K562 (cell line): Measurements from ENCODE around the gene MSH4. TPM values are rescaled to one million over a fixed set of nuclear protein-coding genes. Genes with fewer than 3 reads are reported as not detected.

ENCODE experiments used
- BRF1 ChIP-seq: IDR thresholded peaks from 3 replicates; pipeline ENCODE4 v1.6.1; 2011; ENCODE audit warnings: borderline replicate concordance, mild to moderate bottlenecking; ENCODE audit not compliant: insufficient read length; ENCODE audit errors: extremely low read depth
- CHD4 ChIP-seq: fragments of 200-600 bp; sonication (generic); IDR thresholded peaks from 3 replicates; pipeline ENCODE4 v1.6.1; 2012; ENCODE audit warnings: low read depth, mild to moderate bottlenecking, mixed read lengths, low read length, inconsistent platforms; ENCODE audit not compliant: insufficient read depth, insufficient replicate concordance, poor library complexity, severe bottlenecking
- E2F5 ChIP-seq: sonication (generic); formaldehyde crosslinking; IDR thresholded peaks from 2 replicates; pipeline ENCODE4 v1.8.0; 2022; ENCODE audit warnings: mild to moderate bottlenecking, missing genetic modification reagents
- NFIX ChIP-seq: fragments of 250-450 bp; sonication (Bioruptor Pico); IDR thresholded peaks from 2 replicates; pipeline ENCODE4 v1.4.0; 2020; ENCODE audit warnings: low read depth, mild to moderate bottlenecking, moderate library complexity
- NR2C1 ChIP-seq, 2 experiments: fragments of 450-650 bp; IDR thresholded peaks; 2 replicates each; pipeline ENCODE4 v1.6.1; 2017; ENCODE audit warnings: mild to moderate bottlenecking in 2 of 2, antibody characterized with exemption in 1 of 2, inconsistent platforms in 1 of 2, missing compliant biosample characterization in 1 of 2, missing genetic modification characterization in 1 of 2
- RBM25 ChIP-seq: fragments of 200-400 bp; formaldehyde crosslinking; IDR thresholded peaks from 2 replicates; pipeline ENCODE4 v1.6.1; 2018; ENCODE audit warnings: low read length, low read depth, moderate library complexity; ENCODE audit not compliant: severe bottlenecking
- RREB1 ChIP-seq: fragments of 250-450 bp; sonication (Bioruptor Pico); IDR thresholded peaks from 2 replicates; pipeline ENCODE4 v1.4.0; 2020
- ZNF121 ChIP-seq: sonication (generic); formaldehyde crosslinking; conservative IDR thresholded peaks from 2 replicates; pipeline ENCODE4 v1.8.0; 2022; ENCODE audit warnings: missing genetic modification reagents
- ZNF609 ChIP-seq: sonication (generic); formaldehyde crosslinking; IDR thresholded peaks from 2 replicates; pipeline ENCODE4 v1.8.1; 2023; ENCODE audit warnings: missing genetic modification reagents, mild to moderate bottlenecking, borderline replicate concordance
- ZNF740 ChIP-seq, 3 experiments: fragments of 200-800 bp in 1 of 3; sonication (Bioruptor generic) in 1 of 3; sonication (generic) in 1 of 3; formaldehyde crosslinking in 1 of 3; IDR thresholded peaks; 2 replicates each; pipeline versions ENCODE4 v1.6.1 to v1.8.0; 2016 to 2022; ENCODE audit warnings: mild to moderate bottlenecking in 2 of 3, missing compliant biosample characterization in 2 of 3, missing genetic modification characterization in 2 of 3, missing genetic modification reagents in 1 of 3
- ZSCAN32 ChIP-seq: fragments of 450-650 bp; formaldehyde crosslinking; IDR thresholded peaks from 2 replicates; pipeline ENCODE4 v1.4.0; 2020; ENCODE audit warnings: mild to moderate bottlenecking, moderate library complexity
- polyA plus RNA-seq, 8 experiments: library from polyadenylated mRNA; depleted of rRNA in 4 of 8; stranded (reverse) in 5 of 8; unstranded in 3 of 8; fragments of >200 nt; fragmentation: Nextera tagmentation in 2 of 8; fragmentation: Illumina TruSeq in 1 of 8; extraction: Ambion mirVana in 2 of 8; extraction: Trizol in 1 of 8; gene quantifications; 2 replicates each; pipeline versions ENCODE4 v1.2.1 to v1.2.3, GENCODE V29; 2011 to 2014; ENCODE audit warnings: inconsistent platforms in 1 of 8, missing spikeins in 1 of 8
- total RNA-seq, 7 experiments: library from RNA; depleted of rRNA in 6 of 7; stranded (reverse); fragments of >200 nt in 6 of 7; fragmentation: Illumina TruSeq in 2 of 7; extraction: Trizol in 2 of 7; gene quantifications; 2 replicates each; pipeline versions ENCODE4 v1.2.1 to v1.2.3, GENCODE V29; 2011 to 2021; ENCODE audit warnings: low replicate concordance in 1 of 7

Gene MSH4
- total and polyA plus RNA-seq, 9 of the 15 experiments (the other 6 are each of a cell fraction or from before 2014, with no cell fraction given) = 0.04 to 0.18 (median 0.12) TPM; not detected in 4

- TF ChIP-seq ZNF609 (no peak), RREB1 (CRISPR knock-in tag) (no peak), ZSCAN32 (0 out of 2 replicates have a peak, but pooled peaks have one; percentile 51), E2F5 (no peak), ZNF740 (CRISPR knock-in tag; IDR thresholded peaks at IDR 0.05) (no peak), ZNF740 (tag; IDR thresholded peaks at IDR 0.05) (no peak), BRF1 (no peak), CHD4 (no peak), NFIX (no peak), ZNF121 (CRISPR knock-in tag) (no peak), RBM25 (no peak), NR2C1 (IDR thresholded peaks at IDR 0.05) (no peak), NR2C1 (tag; IDR thresholded peaks at IDR 0.05) (no peak)
Measured at GRCh38 chr1:75796376-75797272, at the start of gene MSH4 (continued).
